Adrenal gland (tissue), 12 donors: Measurements from ENCODE around the gene MACROD2. TPM values are rescaled to one million over a fixed set of nuclear protein-coding genes. Genes with fewer than 3 reads are reported as not detected.

ENCODE experiments used
- DNase-seq, 7 donors: peaks; one replicate each; pipeline ENCODE4 v3.0.0-alpha.2; 2019 to 2020
- H3K27ac ChIP-seq, 5 donors: fragments of 200-600 bp; sonication (generic) in 4 of 5; 1 replicate in 3 of 5; 2 replicates in 2 of 5; pipeline versions ENCODE4 v1.5.1 to v1.8.0; 2016 to 2020; ENCODE audit warnings: mild to moderate bottlenecking in 1 of 5
- H3K27me3 ChIP-seq: fragments of 200-600 bp; 2 replicates; pipeline ENCODE4 v1.8.0; 2021
- H3K36me3 ChIP-seq, 2 donors: fragments of 200-600 bp; replicated peaks in 1 of 2; 1 replicate in 1 of 2; 2 replicates in 1 of 2; pipeline versions ENCODE4 v1.5.1 to v1.8.0; 2018 to 2022
- H3K4me1 ChIP-seq, 2 donors: fragments of 200-600 bp; replicated peaks in 1 of 2; 1 replicate in 1 of 2; 2 replicates in 1 of 2; pipeline versions ENCODE4 v1.5.1 to v1.8.0; 2018 to 2021
- H3K4me3 ChIP-seq, 4 donors: fragments of 200-600 bp; sonication (generic) in 3 of 4; one replicate each; pipeline ENCODE4 v1.5.1; 2016 to 2018
- H3K9me3 ChIP-seq, 3 donors: fragments of 200-600 bp; sonication (generic) in 1 of 3; replicated peaks in 1 of 3; 1 replicate in 2 of 3; 2 replicates in 1 of 3; pipeline versions ENCODE4 v1.5.1 to v1.8.0; 2016 to 2021
- CTCF ChIP-seq, 6 experiments: fragments of 450-650 bp in 4 of 6; fragments of 200-600 bp in 2 of 6; sonication (generic) in 1 of 6; IDR thresholded peaks; 1 replicate in 5 of 6; 2 replicates in 1 of 6; pipeline versions ENCODE4 v1.5.1 to v1.8.0; 2016 to 2021; ENCODE audit warnings: antibody characterized with exemption in 6 of 6, mild to moderate bottlenecking in 2 of 6, moderate library complexity in 1 of 6
- POLR2A ChIP-seq, 2 donors: fragments of 450-650 bp; IDR thresholded peaks; one replicate each; pipeline ENCODE4 v1.6.1; 2017; ENCODE audit warnings: antibody characterized with exemption in 2 of 2, mild to moderate bottlenecking in 2 of 2, moderate library complexity in 1 of 2
- WGBS, 4 donors: extraction: QIAGEN DNeasy Blood & Tissue Kit in 2 of 4; methylation state at CpG; one replicate each; pipeline versions ENCODE4 v1.1.5 to v1.1.7; 2013 to 2017; 5-methylcytosine and 5-hydroxymethylcytosine counted together
- intact Hi-C, 2 donors: fragments of 100-400 bp; cut with DNase I; formaldehyde crosslinking; loops; one replicate each; pipeline versions ENCODE4 v1.14.1 to v1.15.0; 2022 to 2023
- polyA plus RNA-seq, 3 donors: library from polyadenylated mRNA; stranded (reverse); fragments of 200-250 nt in 2 of 3; fragments of 350-450 nt in 1 of 3; fragmentation: Illumina TruSeq in 1 of 3; extraction: RNeasy Lipid Tissue Mini Kit (QIAGEN cat#74804) in 1 of 3; gene quantifications; one replicate each; pipeline ENCODE4 v1.2.3, GENCODE V29; 2013 to 2014
- total RNA-seq, 9 donors: library from RNA; depleted of rRNA in 4 of 9; stranded (reverse); fragments of >200 nt in 4 of 9; fragments of 120-200 nt in 1 of 9; fragmentation: NEBNext Ultra II Directional in 1 of 9; extraction: Animal tissue kit (Norgen Biotek cat#: 25700) in 1 of 9; gene quantifications; one replicate each; pipeline versions ENCODE4 v1.1.0 to v1.2.4, GENCODE V29; 2013 to 2023
- donor health status: healthy with polysubstance abuse.
- donor health status: Bipolar disorder and iron deficiency.
- donor health status: DM: yes; HTN: yes; CAD: no.
- donor health status: DM: no; HTN: no; CAD: no.
- donor health status: DM: no; HTN: no; CAD: no.
- donor health status: DM: yes; HTN: yes; CAD: no.

MACROD2 gene
- total and polyA plus RNA-seq, 12 donors = 1.1 to 21.2 (median 6.4) TPM

GRCh38 chr20:14801591-14802325, 806.4 kb downstream of the MACROD2 start:
- DNase-seq = peak in 1 of 7 donors; percentile 57
- Histone ChIP-seq H3K36me3 (no peaks in the 10 kb centered on the region), H3K27ac (no peak overlapping the region), H3K4me1 (no peaks in the 10 kb centered on the region), H3K4me3 (no peak overlapping the region), H3K27me3 (no peaks in the 10 kb centered on the region), H3K9me3 (no peaks in the 10 kb centered on the region)
- 76 to 86% (median 84%) methylated on average over 5 of the region's 5 CpGs for WGBS, 4 donors
- intact Hi-C loops = no loop called here
- no peak for TF ChIP-seq CTCF (IDR thresholded peaks at IDR 0.05)
- TF ChIP-seq POLR2A (IDR thresholded peaks at IDR 0.05) = no peak

- H3K27me3 ChIP-seq = no peaks in the 10 kb centered on the region
- H3K9me3 ChIP-seq = no peaks in the 10 kb centered on the region
- TF ChIP-seq CTCF (IDR thresholded peaks at IDR 0.05) (no peak), POLR2A (IDR thresholded peaks at IDR 0.05) (no peak)
- no peak overlapping the region for H3K27ac ChIP-seq
- intact Hi-C loops = no loop called here
- no peaks in the 10 kb centered on the region for H3K4me1 ChIP-seq
- no peak for DNase-seq
- WGBS, 4 donors = 60 to 82% (median 77%) methylated on average over 2 of the region's 2 CpGs
- H3K36me3 ChIP-seq = no peaks in the 10 kb centered on the region
- H3K4me3 ChIP-seq = no peak overlapping the region
These were observed 811.9 kb downstream of the MACROD2 start for GRCh38 chr20:14807224-14807623.

GRCh38 chr20:14815340-14815739, 820.0 kb downstream of the MACROD2 start:
- Histone ChIP-seq H3K4me1 (no peaks in the 10 kb centered on the region), H3K9me3 (no peaks in the 10 kb centered on the region), H3K27me3 (no peaks in the 10 kb centered on the region), H3K36me3 (no peaks in the 10 kb centered on the region), H3K4me3 (no peak overlapping the region), H3K27ac (no peak overlapping the region)
- no peak for DNase-seq
- TF ChIP-seq POLR2A (IDR thresholded peaks at IDR 0.05) (no peak), CTCF (IDR thresholded peaks at IDR 0.05) (no peak)
- 81 to 93% (median 90%) methylated on average over 2 of the region's 2 CpGs for WGBS, 4 donors
- intact Hi-C loops = no loop called here

GRCh38 chr20:14816471-14816870, 821.2 kb downstream of the MACROD2 start:
- Histone ChIP-seq H3K27ac (no peak overlapping the region), H3K9me3 (no peaks in the 10 kb centered on the region), H3K27me3 (no peaks in the 10 kb centered on the region), H3K4me3 (no peak overlapping the region), H3K4me1 (no peaks in the 10 kb centered on the region), H3K36me3 (no peaks in the 10 kb centered on the region)
- TF ChIP-seq CTCF (IDR thresholded peaks at IDR 0.05) (no peak), POLR2A (IDR thresholded peaks at IDR 0.05) (no peak)
- intact Hi-C loops = no loop called here
- WGBS, 4 donors = 74 to 98% (median 87%) methylated on average over 1 of the region's 1 CpG
- no peak for DNase-seq
